H1 (cell line): ENCODE data around the gene STARD3. TPM values are rescaled to one million over a fixed set of nuclear protein-coding genes. Genes with fewer than 3 reads are reported as not detected.

Source experiments
- JUN ChIP-seq: IDR thresholded peaks from 2 replicates; pipeline ENCODE4 v1.6.1; 2011; ENCODE audit warnings: low read depth, mild to moderate bottlenecking, improper control_type of control experiment, low read length
- NRF1 ChIP-seq: IDR thresholded peaks from 2 replicates; pipeline ENCODE4 v1.6.1; 2011; ENCODE audit warnings: mild to moderate bottlenecking, low read depth, low read length, improper control_type of control experiment
- RNF2 ChIP-seq: fragments of 200-900, 300-1000 bp; sonication (generic); IDR thresholded peaks from 2 replicates; pipeline ENCODE4 v1.7.1; 2016; ENCODE audit warnings: borderline replicate concordance, low read depth, mild to moderate bottlenecking, antibody characterized with exemption, low read length; ENCODE audit not compliant: poor library complexity, severe bottlenecking; ENCODE audit errors: missing control alignments
- SP2 ChIP-seq: IDR thresholded peaks from 2 replicates; pipeline ENCODE4 v1.6.1; 2012; ENCODE audit warnings: mild to moderate bottlenecking, low read length, inconsistent platforms
- SUZ12 ChIP-seq: fragments of 200-600 bp; sonication (generic); IDR thresholded peaks from 2 replicates; pipeline ENCODE4 v1.6.1; 2012; ENCODE audit warnings: mild to moderate bottlenecking, inconsistent platforms, low read length, moderate library complexity, mixed read lengths
- TEAD4 ChIP-seq: IDR thresholded peaks from 2 replicates; pipeline ENCODE4 v1.6.1; 2012; ENCODE audit warnings: low read depth, low read length, inconsistent platforms, mixed read lengths
- polyA plus RNA-seq, 7 experiments: library from polyadenylated mRNA; depleted of rRNA in 3 of 7; stranded (reverse) in 5 of 7; unstranded in 2 of 7; fragments of >200 nt in 5 of 7; fragments of 200-250 nt in 2 of 7; gene quantifications; 1 replicate in 5 of 7; 2 replicates in 1 of 7; 4 replicates in 1 of 7; pipeline versions ENCODE4 v1.2.1 to v1.2.3, GENCODE V29; 2011 to 2013; ENCODE audit warnings: missing spikeins in 2 of 7, mixed read lengths in 2 of 7
- total RNA-seq: library from RNA; stranded (reverse); fragmentation: NEBNext Ultra II Directional; extraction: Animal tissue kit (Norgen Biotek cat#: 25700); gene quantifications from 2 replicates; pipeline ENCODE4 v1.2.1, GENCODE V29; 2021
- TF ChIP-seq, protein P1 (sequence below): IDR thresholded peaks from 2 replicates; pipeline ENCODE4 v1.6.1; 2011; ENCODE audit warnings: low read length, improper control_type of control experiment

STARD3 gene
- total and polyA plus RNA-seq, 2 of the 8 experiments (the other 6 are each of a cell fraction or from before 2014, with no cell fraction given) = 47.6 to 80.3 TPM

DNA sequence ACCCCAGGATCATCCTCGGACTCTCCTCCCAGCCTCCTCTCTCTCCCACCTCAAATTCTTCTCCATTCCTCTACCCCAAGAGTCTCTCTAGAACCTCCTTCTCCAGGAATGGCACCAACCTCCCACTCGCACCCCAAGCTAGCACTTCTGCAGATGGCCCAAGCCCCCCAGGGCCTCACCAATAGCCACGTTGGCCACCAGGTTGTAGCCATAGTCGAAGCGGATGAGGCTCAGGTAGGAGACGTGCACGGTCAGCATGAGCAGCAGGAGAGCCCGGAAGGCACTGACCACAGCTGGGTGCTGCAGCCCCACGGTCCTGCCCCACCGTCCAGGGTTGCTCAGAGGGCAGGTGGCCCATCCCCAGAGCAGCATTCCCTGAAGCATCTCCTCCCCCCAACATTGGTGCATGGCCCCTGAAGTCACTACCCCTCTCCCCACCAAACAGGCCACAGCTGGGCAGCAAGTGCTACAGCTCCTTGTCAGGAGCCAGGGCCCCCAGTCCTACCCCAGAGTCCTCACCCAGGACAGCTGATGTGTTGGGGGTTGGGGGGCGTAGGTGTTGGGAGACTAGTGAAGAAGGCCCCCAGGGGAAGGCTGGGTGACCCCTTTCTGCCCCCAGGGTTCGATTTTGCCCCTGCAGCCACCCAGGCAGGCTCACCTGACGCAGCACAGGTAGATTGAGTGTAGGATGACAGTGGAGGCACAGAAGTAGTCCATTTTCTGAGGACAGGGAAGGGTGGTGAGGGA is 36.6 kb downstream of the STARD3 start (continued):
- TF ChIP-seq RNF2 (no peak), JUN (no peak), NRF1 (no peak), SUZ12 (no peak), SP2 (no peak), TEAD4 (no peak)
- TF ChIP-seq, protein P1, sequence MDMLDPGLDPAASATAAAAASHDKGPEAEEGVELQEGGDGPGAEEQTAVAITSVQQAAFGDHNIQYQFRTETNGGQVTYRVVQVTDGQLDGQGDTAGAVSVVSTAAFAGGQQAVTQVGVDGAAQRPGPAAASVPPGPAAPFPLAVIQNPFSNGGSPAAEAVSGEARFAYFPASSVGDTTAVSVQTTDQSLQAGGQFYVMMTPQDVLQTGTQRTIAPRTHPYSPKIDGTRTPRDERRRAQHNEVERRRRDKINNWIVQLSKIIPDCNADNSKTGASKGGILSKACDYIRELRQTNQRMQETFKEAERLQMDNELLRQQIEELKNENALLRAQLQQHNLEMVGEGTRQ = no peak
- TF ChIP-seq, all 59 proteins: peak for 0
